SU-DHL-6 (cell line): ENCODE measurements around the gene LHB.

Experiments
- H2AFZ ChIP-seq: fragments of 200-600 bp; sonication (generic); 2 replicates; pipeline ENCODE4 v1.6.1; 2014; ENCODE audit warnings: low read depth, mild to moderate bottlenecking, moderate library complexity, mixed read lengths, antibody characterized with exemption, low read length; ENCODE audit not compliant: severe bottlenecking
- H3F3A ChIP-seq: fragments of 200-600 bp; shearing (Covaris generic); 2 replicates; pipeline ENCODE4 v1.6.0; 2016; ENCODE audit warnings: antibody characterized with exemption, mild to moderate bottlenecking; ENCODE audit not compliant: insufficient read depth
- H3K27ac ChIP-seq: fragments of 200-600 bp; sonication (generic); 2 replicates; pipeline ENCODE4 v1.5.1; 2016; ENCODE audit warnings: low read depth, mild to moderate bottlenecking, low read length, moderate library complexity, mixed read lengths
- H3K27me3 ChIP-seq: fragments of 200-600 bp; sonication (generic), shearing (Covaris generic); 2 replicates; pipeline ENCODE4 v1.6.0; 2014; ENCODE audit warnings: mild to moderate bottlenecking, low read length
- H3K36me3 ChIP-seq: fragments of 200-600 bp; sonication (generic); 2 replicates; pipeline ENCODE4 v1.6.1; 2014; ENCODE audit warnings: mild to moderate bottlenecking, low read length, mixed read lengths
- H3K4me2 ChIP-seq: fragments of 300-600, 200-600 bp; shearing (Covaris generic), sonication (generic); 2 replicates; pipeline ENCODE4 v1.6.0; 2014; ENCODE audit warnings: low read length, low read depth, mild to moderate bottlenecking; ENCODE audit not compliant: poor library complexity, severe bottlenecking
- H3K4me3 ChIP-seq: fragments of 200-600 bp; sonication (generic); 2 replicates; pipeline ENCODE4 v1.5.1; 2014; ENCODE audit warnings: antibody characterized with exemption, low read length, mild to moderate bottlenecking, mixed read lengths; ENCODE audit not compliant: insufficient read depth, poor library complexity, severe bottlenecking
- H3K79me2 ChIP-seq: fragments of 200-600 bp; sonication (generic); 2 replicates; pipeline ENCODE4 v1.6.1; 2014; ENCODE audit warnings: mild to moderate bottlenecking, low read length, moderate library complexity; ENCODE audit not compliant: insufficient read depth
- H3K9ac ChIP-seq: fragments of 200-600 bp; sonication (generic); 2 replicates; pipeline ENCODE4 v1.7.0; 2014; ENCODE audit warnings: mild to moderate bottlenecking, low read length
- H3K9me2 ChIP-seq: fragments of 200-600 bp; sonication (generic); replicated peaks from 2 replicates; pipeline ENCODE4 v1.6.1; 2014; ENCODE audit warnings: low read length; ENCODE audit not compliant: insufficient read depth
- H3K9me3 ChIP-seq: fragments of 200-600 bp; sonication (generic); 2 replicates; pipeline ENCODE4 v1.6.1; 2014; ENCODE audit warnings: low read length, mixed read lengths; ENCODE audit not compliant: insufficient read depth
- H4K20me1 ChIP-seq: fragments of 200-600 bp; sonication (generic); 2 replicates; pipeline ENCODE4 v1.6.1; 2014; ENCODE audit warnings: low read depth, mild to moderate bottlenecking, antibody characterized with exemption, low read length, moderate library complexity, mixed read lengths
- EZH2phosphoT487 ChIP-seq: fragments of 200-600 bp; sonication (generic), shearing (Covaris generic); conservative IDR thresholded peaks from 2 replicates; pipeline ENCODE4 v1.6.1; 2018; ENCODE audit warnings: mild to moderate bottlenecking, antibody characterized with exemption, low read length, moderate library complexity, mixed read lengths
- TF ChIP-seq, protein P1 (sequence below): fragments of 200-600 bp; sonication (generic); IDR thresholded peaks from one replicate; pipeline ENCODE4 v1.5.1; 2017; ENCODE audit warnings: antibody characterized with exemption, mild to moderate bottlenecking, low read length, moderate library complexity; ENCODE audit not compliant: insufficient read depth, poor library complexity, severe bottlenecking

Gene LHB

DNA sequence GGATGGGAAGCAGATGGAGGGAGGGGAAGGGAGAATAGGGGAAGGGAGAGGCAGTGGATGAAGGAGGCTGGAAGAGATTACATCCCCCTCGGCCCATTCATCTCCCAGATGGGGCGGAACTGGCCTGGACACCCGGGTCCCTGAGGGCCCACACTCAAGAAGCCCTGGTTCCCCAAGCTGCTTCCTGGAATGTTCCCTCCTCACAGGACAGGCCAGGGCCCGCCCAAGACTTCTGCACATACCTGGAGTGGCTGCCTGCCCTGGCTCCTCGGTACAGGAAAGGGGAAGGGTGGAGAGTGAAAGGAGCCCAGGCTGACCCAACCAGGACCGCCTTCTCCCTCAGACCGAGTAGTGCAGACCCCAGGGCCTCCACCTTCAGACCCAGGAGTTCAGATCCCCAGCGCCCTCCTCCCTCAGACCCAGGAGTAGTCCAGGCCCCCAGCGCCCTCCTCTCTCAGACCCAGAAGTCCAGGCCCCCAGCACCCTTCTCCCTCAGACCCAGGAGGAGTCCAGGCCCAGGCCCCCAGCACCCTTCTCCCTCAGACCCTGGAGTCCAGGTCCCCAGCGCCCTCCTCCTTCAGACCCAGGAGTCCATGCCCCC is 47.2 kb upstream of the LHB start:
- Histone ChIP-seq H3F3A (no peaks in the 10 kb centered on the region), H3K9ac (no peak overlapping the region), H3K79me2 (no peaks in the 10 kb centered on the region), H4K20me1 (no peaks in the 10 kb centered on the region), H3K27me3 (no peaks in the 10 kb centered on the region), H3K4me2 (no peak overlapping the region), H2AFZ (no peak overlapping the region), H3K9me2 (no peaks in the 10 kb centered on the region), H3K9me3 (no peaks in the 10 kb centered on the region), H3K27ac (no peak overlapping the region), H3K4me3 (no peak overlapping the region), H3K36me3 (no peaks in the 10 kb centered on the region)
- no peak for TF ChIP-seq EZH2phosphoT487

DNA sequence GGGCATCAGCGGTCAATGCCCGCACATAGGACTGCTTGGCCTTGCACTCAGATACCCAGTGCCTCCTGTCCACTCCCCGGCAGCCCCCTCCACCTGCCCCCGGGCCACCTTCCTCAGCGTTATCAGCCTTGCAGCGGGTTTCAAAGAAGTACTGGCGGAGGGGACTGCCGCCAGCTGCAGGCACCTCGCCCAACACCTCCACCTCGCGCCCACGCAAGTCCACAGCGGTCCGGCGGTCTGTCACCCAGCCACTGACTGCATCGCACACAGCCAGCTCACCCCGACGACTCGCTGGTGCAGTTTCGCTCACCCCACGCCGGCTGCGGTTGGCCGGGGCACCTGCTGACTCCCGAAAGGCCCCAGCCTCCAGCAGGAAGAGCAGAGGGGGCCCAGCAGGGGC is 44.6 kb upstream of the LHB start:
- no peak overlapping the region for H3K4me3 ChIP-seq
- no peak overlapping the region for H2AFZ ChIP-seq
- H3K27ac ChIP-seq = no peak overlapping the region
- no peaks in the 10 kb centered on the region for H4K20me1 ChIP-seq
- H3K9ac ChIP-seq = no peak overlapping the region
- no peaks in the 10 kb centered on the region for H3K9me2 ChIP-seq
- no peaks in the 10 kb centered on the region for H3K79me2 ChIP-seq
- H3F3A ChIP-seq = no peaks in the 10 kb centered on the region
- TF ChIP-seq, protein P1, sequence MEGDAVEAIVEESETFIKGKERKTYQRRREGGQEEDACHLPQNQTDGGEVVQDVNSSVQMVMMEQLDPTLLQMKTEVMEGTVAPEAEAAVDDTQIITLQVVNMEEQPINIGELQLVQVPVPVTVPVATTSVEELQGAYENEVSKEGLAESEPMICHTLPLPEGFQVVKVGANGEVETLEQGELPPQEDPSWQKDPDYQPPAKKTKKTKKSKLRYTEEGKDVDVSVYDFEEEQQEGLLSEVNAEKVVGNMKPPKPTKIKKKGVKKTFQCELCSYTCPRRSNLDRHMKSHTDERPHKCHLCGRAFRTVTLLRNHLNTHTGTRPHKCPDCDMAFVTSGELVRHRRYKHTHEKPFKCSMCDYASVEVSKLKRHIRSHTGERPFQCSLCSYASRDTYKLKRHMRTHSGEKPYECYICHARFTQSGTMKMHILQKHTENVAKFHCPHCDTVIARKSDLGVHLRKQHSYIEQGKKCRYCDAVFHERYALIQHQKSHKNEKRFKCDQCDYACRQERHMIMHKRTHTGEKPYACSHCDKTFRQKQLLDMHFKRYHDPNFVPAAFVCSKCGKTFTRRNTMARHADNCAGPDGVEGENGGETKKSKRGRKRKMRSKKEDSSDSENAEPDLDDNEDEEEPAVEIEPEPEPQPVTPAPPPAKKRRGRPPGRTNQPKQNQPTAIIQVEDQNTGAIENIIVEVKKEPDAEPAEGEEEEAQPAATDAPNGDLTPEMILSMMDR = no peak
- TF ChIP-seq EZH2phosphoT487 = no peak
- no peaks in the 10 kb centered on the region for H3K36me3 ChIP-seq
- H3K9me3 ChIP-seq = no peaks in the 10 kb centered on the region
- H3K4me2 ChIP-seq = no peak overlapping the region
- no peaks in the 10 kb centered on the region for H3K27me3 ChIP-seq

DNA sequence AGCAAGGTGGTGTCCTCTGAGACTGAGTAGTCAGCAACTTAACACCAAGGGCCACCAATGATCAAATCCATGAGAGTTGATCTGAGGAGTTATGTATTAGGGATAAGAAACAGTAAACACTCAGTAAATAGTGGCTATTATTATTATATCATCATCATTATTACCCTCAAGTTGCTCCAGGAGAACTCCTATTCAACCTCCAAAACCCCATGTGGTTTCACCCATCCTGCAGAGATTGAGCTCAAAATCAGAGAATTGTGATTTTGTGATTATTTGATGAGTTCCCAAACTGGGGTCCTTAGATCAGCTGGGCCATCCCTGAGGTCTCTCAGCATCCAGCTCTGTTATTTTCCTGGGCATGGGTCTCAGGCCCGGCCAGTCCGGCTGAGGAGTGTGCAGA is 44.1 kb upstream of the LHB start:
- no peak overlapping the region for H2AFZ ChIP-seq
- no peak overlapping the region for H3K4me3 ChIP-seq
- H3K9ac ChIP-seq = no peak overlapping the region
- no peaks in the 10 kb centered on the region for H3F3A ChIP-seq
- H3K9me3 ChIP-seq = no peaks in the 10 kb centered on the region
- no peaks in the 10 kb centered on the region for H3K9me2 ChIP-seq
- H3K27ac ChIP-seq = no peak overlapping the region
- TF ChIP-seq, protein P1 = no peak
- TF ChIP-seq EZH2phosphoT487 = no peak
- H3K79me2 ChIP-seq = no peaks in the 10 kb centered on the region
- no peaks in the 10 kb centered on the region for H3K27me3 ChIP-seq
- H3K4me2 ChIP-seq = no peak overlapping the region
- H3K36me3 ChIP-seq = no peaks in the 10 kb centered on the region
- no peaks in the 10 kb centered on the region for H4K20me1 ChIP-seq

DNA sequence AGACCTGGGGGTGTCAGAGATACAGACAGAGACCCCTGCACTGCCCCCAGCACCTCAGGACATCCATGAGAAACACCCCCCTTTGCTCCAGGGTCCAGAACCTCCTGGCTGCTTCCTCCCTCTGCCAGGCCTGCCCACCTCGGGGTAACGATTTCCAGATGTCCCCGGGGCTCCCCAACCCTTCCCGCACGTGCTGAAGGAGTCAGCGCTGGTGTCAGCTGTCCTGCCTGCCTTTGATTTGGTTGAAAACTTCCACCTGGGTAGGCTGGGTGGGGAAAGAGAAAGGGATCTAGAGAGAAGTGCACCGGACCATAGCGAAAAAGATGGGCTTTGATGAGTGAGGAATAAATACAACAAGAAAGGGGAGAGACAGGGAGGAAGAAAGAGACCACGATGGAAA is 42.2 kb upstream of the LHB start:
- no peak overlapping the region for H3K9ac ChIP-seq

More for the DNA sequence above, 42.2 kb upstream of the LHB start:
- no peaks in the 10 kb centered on the region for H3K36me3 ChIP-seq
- no peaks in the 10 kb centered on the region for H4K20me1 ChIP-seq
- no peaks in the 10 kb centered on the region for H3K27me3 ChIP-seq
- no peaks in the 10 kb centered on the region for H3F3A ChIP-seq
- H3K4me2 ChIP-seq = no peak overlapping the region
- no peaks in the 10 kb centered on the region for H3K79me2 ChIP-seq
- no peak overlapping the region for H3K27ac ChIP-seq
- no peak overlapping the region for H3K4me3 ChIP-seq
- TF ChIP-seq, protein P1 = no peak
- TF ChIP-seq EZH2phosphoT487 = no peak
- no peaks in the 10 kb centered on the region for H3K9me2 ChIP-seq
- H3K9me3 ChIP-seq = no peaks in the 10 kb centered on the region
- no peak overlapping the region for H2AFZ ChIP-seq
